Upper lobe of left lung (tissue), 6 donors: Measurements from ENCODE around the gene SMAP2. TPM values are rescaled to one million over a fixed set of nuclear protein-coding genes. Genes with fewer than 3 reads are reported as not detected.

ENCODE experiments used
- ATAC-seq, 2 donors: fragments of 200-7000 bp; cut with Tn5 transposase; one replicate each; pipeline ENCODE4 v1.9.1; 2022; ENCODE audit warnings: mild to moderate bottlenecking in 2 of 2, moderate library complexity in 2 of 2; ENCODE audit not compliant: low FRiP score in 2 of 2
- DNase-seq, 2 donors: peaks; one replicate each; pipeline ENCODE4 v3.0.0-alpha.2; 2019 to 2020
- H3K27ac ChIP-seq, 4 donors: fragments of 200-600 bp; sonication (generic); one replicate each; pipeline ENCODE4 v1.5.1; 2016 to 2019
- H3K27me3 ChIP-seq, 4 donors: fragments of 200-600 bp; sonication (generic); one replicate each; pipeline ENCODE4 v1.5.1; 2017 to 2019
- H3K36me3 ChIP-seq, 4 donors: fragments of 200-600 bp; sonication (generic); one replicate each; pipeline ENCODE4 v1.5.1; 2016 to 2019
- H3K4me1 ChIP-seq, 4 donors: fragments of 200-600 bp; sonication (generic); one replicate each; pipeline ENCODE4 v1.5.1; 2018 to 2019
- H3K4me3 ChIP-seq, 4 donors: fragments of 200-600 bp; sonication (generic); one replicate each; pipeline ENCODE4 v1.5.1; 2017 to 2019; ENCODE audit warnings: mild to moderate bottlenecking in 2 of 4, moderate library complexity in 1 of 4
- H3K9me3 ChIP-seq, 4 donors: fragments of 200-600 bp; sonication (generic); one replicate each; pipeline ENCODE4 v1.5.1; 2018 to 2019
- EP300 ChIP-seq, 4 donors: sonication (generic); formaldehyde crosslinking; IDR thresholded peaks; one replicate each; pipeline ENCODE4 v1.5.1; 2017; ENCODE audit warnings: antibody characterized with exemption in 4 of 4, control low read depth in 2 of 4
- POLR2A ChIP-seq, 4 donors: fragments of 450-650 bp; IDR thresholded peaks; one replicate each; pipeline ENCODE4 v1.5.1; 2016 to 2017; ENCODE audit warnings: antibody characterized with exemption in 4 of 4, mild to moderate bottlenecking in 2 of 4
- POLR2AphosphoS5 ChIP-seq, 2 donors: sonication (generic); formaldehyde crosslinking; IDR thresholded peaks; one replicate each; pipeline ENCODE4 v1.5.1; 2017; ENCODE audit warnings: antibody characterized with exemption in 2 of 2
- WGBS, 2 donors: methylation state at CpG; one replicate each; pipeline ENCODE4 v1.1.5; 2017 to 2018; 5-methylcytosine and 5-hydroxymethylcytosine counted together
- total RNA-seq, 6 donors: library from RNA; depleted of rRNA in 4 of 6; stranded (reverse); fragments of >200 nt in 4 of 6; gene quantifications; one replicate each; pipeline versions ENCODE4 v1.1.0 to v1.2.1, GENCODE V29; 2016 to 2021
- TF ChIP-seq, protein P1 (sequence below), 6 experiments: fragments of 450-650 bp in 4 of 6; fragments of 200-600 bp in 2 of 6; sonication (generic) in 2 of 6; IDR thresholded peaks; one replicate each; pipeline ENCODE4 v1.5.1; 2016 to 2019; ENCODE audit warnings: antibody characterized with exemption in 6 of 6
- donor health status: DM: no; HTN: no; CAD: no; lungs with moderate emphysema.
- donor health status: DM: no; HTN: yes; CAD: no; lungs with severe emphysema.

Gene SMAP2
- total RNA-seq, 6 donors from 2014 or later = 68.7 to 95.3 (median 72.2) TPM

DNA sequence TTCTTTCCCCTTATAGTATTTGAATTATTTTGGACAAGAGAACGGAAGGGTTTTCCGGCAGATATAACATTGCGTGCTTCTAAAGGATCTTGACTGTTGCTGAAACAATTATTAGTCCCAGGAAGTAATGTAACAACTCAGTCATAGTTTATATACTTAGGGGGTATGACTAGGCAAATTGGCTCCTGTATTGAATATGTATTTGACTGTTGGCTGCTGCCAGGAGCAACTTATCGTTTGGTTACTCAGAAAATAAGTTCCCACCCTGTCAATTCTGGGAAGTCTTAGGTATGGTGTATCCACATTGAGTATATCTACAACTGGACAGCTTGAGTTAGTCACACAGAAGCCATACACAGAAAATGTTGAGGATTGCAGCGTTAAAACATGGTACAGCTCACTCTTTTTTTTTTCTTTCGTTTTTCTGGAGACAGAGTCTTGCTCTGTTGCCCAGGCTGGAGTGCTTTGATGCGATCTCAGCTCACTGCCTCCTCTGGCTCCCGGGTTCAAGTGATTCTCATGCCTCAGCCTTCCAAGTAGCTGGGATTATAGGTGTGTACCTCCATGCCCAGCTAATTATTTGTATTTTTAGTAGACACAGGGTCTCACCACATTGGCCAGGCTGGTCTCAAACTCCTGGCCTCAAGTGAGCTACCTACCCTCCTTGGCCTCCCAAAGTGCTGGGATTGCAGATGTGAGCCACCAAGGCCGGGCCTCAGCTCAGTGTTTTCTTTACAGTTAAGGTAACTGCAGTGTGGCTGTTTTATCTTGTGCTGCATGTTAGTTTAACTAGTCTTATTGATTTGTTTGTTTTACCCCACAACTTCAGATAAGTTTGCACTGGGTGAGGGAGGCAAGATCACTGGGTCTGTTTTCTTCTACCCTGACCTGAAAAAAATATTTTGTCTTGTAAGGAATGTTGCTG, 10.2 kb downstream of the SMAP2 start:
- WGBS, 2 donors = 68 to 74% methylated on average over 9 of the region's 9 CpGs
- H3K9me3 ChIP-seq = no peaks in the 10 kb centered on the region
- DNase-seq (no peak), ATAC-seq (no peak)
- no peaks in the 10 kb centered on the region for H3K27me3 ChIP-seq
- H3K4me1 ChIP-seq = peaks cover 31 to 79% (median 75%) of the 10 kb centered on the region in 4 donors
- H3K27ac ChIP-seq = peak overlapping the region; percentile 85 to 93 (median 90)
- peaks cover 0 to under 1% (median 0%) of the 10 kb centered on the region in 4 donors for H3K36me3 ChIP-seq
- H3K4me3 ChIP-seq = no peak overlapping the region
- no peak for TF ChIP-seq EP300 (IDR thresholded peaks at IDR 0.05)
- TF ChIP-seq POLR2A (IDR thresholded peaks at IDR 0.05) = no peak
- TF ChIP-seq POLR2AphosphoS5 (IDR thresholded peaks at IDR 0.05) = no peak
- TF ChIP-seq, protein P1, sequence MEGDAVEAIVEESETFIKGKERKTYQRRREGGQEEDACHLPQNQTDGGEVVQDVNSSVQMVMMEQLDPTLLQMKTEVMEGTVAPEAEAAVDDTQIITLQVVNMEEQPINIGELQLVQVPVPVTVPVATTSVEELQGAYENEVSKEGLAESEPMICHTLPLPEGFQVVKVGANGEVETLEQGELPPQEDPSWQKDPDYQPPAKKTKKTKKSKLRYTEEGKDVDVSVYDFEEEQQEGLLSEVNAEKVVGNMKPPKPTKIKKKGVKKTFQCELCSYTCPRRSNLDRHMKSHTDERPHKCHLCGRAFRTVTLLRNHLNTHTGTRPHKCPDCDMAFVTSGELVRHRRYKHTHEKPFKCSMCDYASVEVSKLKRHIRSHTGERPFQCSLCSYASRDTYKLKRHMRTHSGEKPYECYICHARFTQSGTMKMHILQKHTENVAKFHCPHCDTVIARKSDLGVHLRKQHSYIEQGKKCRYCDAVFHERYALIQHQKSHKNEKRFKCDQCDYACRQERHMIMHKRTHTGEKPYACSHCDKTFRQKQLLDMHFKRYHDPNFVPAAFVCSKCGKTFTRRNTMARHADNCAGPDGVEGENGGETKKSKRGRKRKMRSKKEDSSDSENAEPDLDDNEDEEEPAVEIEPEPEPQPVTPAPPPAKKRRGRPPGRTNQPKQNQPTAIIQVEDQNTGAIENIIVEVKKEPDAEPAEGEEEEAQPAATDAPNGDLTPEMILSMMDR (IDR thresholded peaks at IDR 0.05) = no peak

DNA sequence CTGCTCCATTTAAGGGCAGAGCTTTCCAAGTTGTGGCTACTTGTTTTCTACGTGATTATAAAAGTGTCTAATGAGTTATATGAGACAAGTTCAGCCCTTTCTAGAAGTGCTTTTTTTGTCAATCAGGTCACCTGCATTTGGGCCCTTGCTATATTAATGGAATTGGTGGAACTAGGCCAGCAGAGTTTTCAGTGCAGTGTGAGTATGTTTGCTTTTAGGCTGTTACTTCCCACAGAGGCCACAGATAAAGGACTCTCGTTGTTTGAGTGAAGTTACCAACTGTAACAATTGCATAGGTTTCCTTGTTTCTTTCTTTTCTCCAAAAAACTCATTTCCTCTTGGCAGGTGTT, 10.9 kb downstream of the SMAP2 start:
- no peak for ATAC-seq
- 28% methylated on average over 2 of the region's 2 CpGs for WGBS, 2 donors
- Histone ChIP-seq H3K27ac (peak overlapping the region; percentile 85 to 93 (median 90)), H3K4me3 (no peak overlapping the region), H3K9me3 (no peaks in the 10 kb centered on the region), H3K4me1 (peaks cover 32 to 83% (median 77%) of the 10 kb centered on the region in 4 donors), H3K36me3 (peaks cover 0 to 6% (median 0%) of the 10 kb centered on the region in 4 donors), H3K27me3 (no peaks in the 10 kb centered on the region)
- TF ChIP-seq, protein P1 (IDR thresholded peaks at IDR 0.05) = no peak
- no peak for TF ChIP-seq EP300 (IDR thresholded peaks at IDR 0.05)
- TF ChIP-seq POLR2AphosphoS5 (IDR thresholded peaks at IDR 0.05) = no peak
- peak in 1 of 4 donors; percentile 45 for TF ChIP-seq POLR2A (IDR thresholded peaks at IDR 0.05)
- DNase-seq = peak in 1 of 2 donors; percentile 48

GRCh38 chr1:40384887-40385286, 11.4 kb downstream of the SMAP2 start:
- TF ChIP-seq POLR2A (IDR thresholded peaks at IDR 0.05) (no peak), EP300 (IDR thresholded peaks at IDR 0.05) (no peak), POLR2AphosphoS5 (IDR thresholded peaks at IDR 0.05) (no peak)
- TF ChIP-seq, protein P1 (IDR thresholded peaks at IDR 0.05) = no peak
- no peak for ATAC-seq

GRCh38 chr1:40385437-40386358, 12.2 kb downstream of the SMAP2 start:
- H3K4me1 ChIP-seq = peaks cover 44 to 89% (median 83%) of the 10 kb centered on the region in 4 donors
- TF ChIP-seq EP300 (IDR thresholded peaks at IDR 0.05) (peak in 3 of 4 donors; percentile 89 to 92 (median 92)), POLR2AphosphoS5 (IDR thresholded peaks at IDR 0.05) (peak; percentile 25 to 69), POLR2A (IDR thresholded peaks at IDR 0.05) (peak in 2 of 4 donors; percentile 51 to 60)
- TF ChIP-seq, protein P1 (IDR thresholded peaks at IDR 0.05) = no peak
- peak overlapping the region; percentile 85 to 93 (median 90) for H3K27ac ChIP-seq
- H3K9me3 ChIP-seq = no peaks in the 10 kb centered on the region
- H3K36me3 ChIP-seq = peaks cover 0 to 6% (median 0%) of the 10 kb centered on the region in 4 donors
- DNase-seq = peak in 1 of 2 donors; percentile 60
- peak; percentile 77 to 81 for ATAC-seq
- WGBS, 2 donors = 52 to 59% methylated on average over 6 of the region's 6 CpGs
- H3K27me3 ChIP-seq = no peaks in the 10 kb centered on the region
- no peak overlapping the region for H3K4me3 ChIP-seq

More at GRCh38 chr1:40384887-40385286, 11.4 kb downstream of the SMAP2 start:
- Histone ChIP-seq H3K27me3 (no peaks in the 10 kb centered on the region), H3K36me3 (peaks cover 0 to 6% (median 0%) of the 10 kb centered on the region in 4 donors), H3K4me3 (no peak overlapping the region), H3K4me1 (peaks cover 37 to 85% (median 78%) of the 10 kb centered on the region in 4 donors), H3K9me3 (no peaks in the 10 kb centered on the region), H3K27ac (peak overlapping the region; percentile 85 to 93 (median 90))
- 65 to 80% methylated on average over 6 of the region's 6 CpGs for WGBS, 2 donors
- DNase-seq = no peak
